ENCODE measurements around the gene IQSEC3. TPM values are rescaled to one million over a fixed set of nuclear protein-coding genes. Genes with fewer than 3 reads are reported as not detected.

IQSEC3 gene
- total RNA-seq, 1 experiment from 2014 or later = 0.55 TPM

GRCh38 chr12:120951-121350 lies 54.4 kb downstream of the IQSEC3 start:
- TF ChIP-seq, protein P1, sequence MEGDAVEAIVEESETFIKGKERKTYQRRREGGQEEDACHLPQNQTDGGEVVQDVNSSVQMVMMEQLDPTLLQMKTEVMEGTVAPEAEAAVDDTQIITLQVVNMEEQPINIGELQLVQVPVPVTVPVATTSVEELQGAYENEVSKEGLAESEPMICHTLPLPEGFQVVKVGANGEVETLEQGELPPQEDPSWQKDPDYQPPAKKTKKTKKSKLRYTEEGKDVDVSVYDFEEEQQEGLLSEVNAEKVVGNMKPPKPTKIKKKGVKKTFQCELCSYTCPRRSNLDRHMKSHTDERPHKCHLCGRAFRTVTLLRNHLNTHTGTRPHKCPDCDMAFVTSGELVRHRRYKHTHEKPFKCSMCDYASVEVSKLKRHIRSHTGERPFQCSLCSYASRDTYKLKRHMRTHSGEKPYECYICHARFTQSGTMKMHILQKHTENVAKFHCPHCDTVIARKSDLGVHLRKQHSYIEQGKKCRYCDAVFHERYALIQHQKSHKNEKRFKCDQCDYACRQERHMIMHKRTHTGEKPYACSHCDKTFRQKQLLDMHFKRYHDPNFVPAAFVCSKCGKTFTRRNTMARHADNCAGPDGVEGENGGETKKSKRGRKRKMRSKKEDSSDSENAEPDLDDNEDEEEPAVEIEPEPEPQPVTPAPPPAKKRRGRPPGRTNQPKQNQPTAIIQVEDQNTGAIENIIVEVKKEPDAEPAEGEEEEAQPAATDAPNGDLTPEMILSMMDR (conservative IDR thresholded peaks at IDR 0.05) = no peak
- Histone ChIP-seq H4K5ac (ENCODE audit: insufficient read length, low read depth, low read length) (no peak overlapping the region), H4K20me1 (ENCODE audit: control insufficient read depth, insufficient read depth, insufficient read length) (no peaks in the 10 kb centered on the region), H3K14ac (ENCODE audit: insufficient read depth, low read length) (no peak overlapping the region), H2BK120ac (ENCODE audit: low read depth, low read length, poor library complexity, severe bottlenecking) (no peak overlapping the region), H2BK5ac (ENCODE audit: insufficient read length, low read length) (no peak overlapping the region), H3T11ph (ENCODE audit: low read length) (no peak overlapping the region), H3K79me2 (ENCODE audit: insufficient read depth, low read length) (no peaks in the 10 kb centered on the region), H3K4me2 (ENCODE audit: insufficient read depth, insufficient read length, low read length) (no peak overlapping the region), H3K27me3 (ENCODE audit: insufficient read depth, low read length) (no peaks in the 10 kb centered on the region), H3K79me1 (ENCODE audit: insufficient read depth, low read depth, low read length, poor library complexity, severe bottlenecking) (no peaks in the 10 kb centered on the region), H2AFZ (ENCODE audit: low read length) (no peak overlapping the region), H2AK5ac (ENCODE audit: insufficient read length, low read length) (no peak overlapping the region), H3K18ac (ENCODE audit: insufficient read length, low read depth, low read length) (no peak overlapping the region), H2BK12ac (ENCODE audit: insufficient read length, low read depth, low read length) (no peak overlapping the region), H3K23me2 (ENCODE audit: insufficient read length, low read depth, low read length, poor library complexity, severe bottlenecking) (no peaks in the 10 kb centered on the region), H3K4me1 (ENCODE audit: insufficient read depth, low read length) (no peaks in the 10 kb centered on the region), H2BK20ac (ENCODE audit: low read depth, low read length, poor library complexity, severe bottlenecking) (no peak overlapping the region), H2BK15ac (ENCODE audit: low read depth, low read length) (no peak overlapping the region), H3K27ac (ENCODE audit: insufficient read length, low read depth, low read length) (no peak overlapping the region), H3K23ac (ENCODE audit: insufficient read length, low read depth, low read length) (no peak overlapping the region), H3K9me3 (ENCODE audit: control insufficient read depth, low read depth, low read length) (no peaks in the 10 kb centered on the region), H3K4ac (ENCODE audit: low read depth, low read length) (no peak overlapping the region), H3K56ac (ENCODE audit: insufficient read length, low read depth, low read length) (no peak overlapping the region), H4K91ac (ENCODE audit: insufficient read length, low read depth, low read length) (no peak overlapping the region), H4K8ac (replicated peaks; ENCODE audit: insufficient read length, low read depth, low read length) (no peak overlapping the region), H3K9ac (ENCODE audit: extremely low read depth, insufficient read length, low read length) (no peak overlapping the region)
- peaks cover 0 to 8% of the 10 kb centered on the region in 2 experiments; a peak in 1 of 4 replicates for H3K4me1 Mint-ChIP-seq
- H3K27ac Mint-ChIP-seq = no peak overlapping the region
- peaks cover 2% of the 10 kb centered on the region for H3K27me3 Mint-ChIP-seq (ENCODE audit: low read depth)
- WGBS (ENCODE audit: extremely low coverage, insufficient read length, low lambda C conversion rate) = no CpG with 5 or more reads among the region's 6 CpGs
- no peak for DNase-seq
- H3K9me3 Mint-ChIP-seq = no peaks in the 10 kb centered on the region; a peak in 1 of 5 replicates
- no peak overlapping the region for H3K4me3 Mint-ChIP-seq
- no peaks in the 10 kb centered on the region for H3K36me3 Mint-ChIP-seq (ENCODE audit: insufficient read depth in 1 of 3, low read depth in 3 of 3)

Data from H9 (cell line).